Natural killer cell (primary cell): ENCODE data around the gene KLF17. TPM values are rescaled to one million over a fixed set of nuclear protein-coding genes. Genes with fewer than 3 reads are reported as not detected.

Experiments used
- ATAC-seq, 3 donors: fragments of 150-1000 bp in 2 of 3; fragments of 200-7000 bp in 1 of 3; cut with Tn5 transposase; 1 replicate in 1 of 3; 2 replicates in 2 of 3; pipeline ENCODE4 v1.10.0; 2021; ENCODE audit warnings: mild to moderate bottlenecking in 2 of 3, moderate library complexity in 2 of 3
- DNase-seq, 2 donors: peaks; one replicate each; pipeline versions ENCODE4 v3.0.0 to v3.0.0-alpha.2; 2013 to 2021; ENCODE audit warnings: mixed read lengths in 1 of 2
- H3K27ac ChIP-seq: one replicate; pipeline ENCODE4 v1.5.1; 2013; ENCODE audit warnings: mild to moderate bottlenecking, low read length
- H3K27me3 ChIP-seq: one replicate; pipeline ENCODE4 v1.6.1; 2013; ENCODE audit warnings: low read length; ENCODE audit not compliant: control insufficient read depth, insufficient read depth
- H3K36me3 ChIP-seq: one replicate; pipeline ENCODE4 v1.6.1; 2013; ENCODE audit warnings: low read length; ENCODE audit not compliant: control insufficient read depth, insufficient read depth
- H3K4me1 ChIP-seq: one replicate; pipeline ENCODE4 v1.6.1; 2013; ENCODE audit warnings: low read length; ENCODE audit not compliant: control insufficient read depth, insufficient read depth
- H3K4me3 ChIP-seq: one replicate; pipeline ENCODE4 v1.5.1; 2013; ENCODE audit warnings: low read length
- H3K9me3 ChIP-seq: one replicate; pipeline ENCODE4 v1.6.1; 2013; ENCODE audit warnings: low read length; ENCODE audit not compliant: control insufficient read depth, insufficient read depth
- H3K27ac Mint-ChIP-seq, 2 donors: one replicate each; pipeline ENCODE4 v1.8.0; 2022; ENCODE audit warnings: mild to moderate bottlenecking in 2 of 2, mixed read lengths in 2 of 2, moderate library complexity in 1 of 2
- H3K27me3 Mint-ChIP-seq, 2 donors: one replicate each; pipeline ENCODE4 v1.8.0; 2022; ENCODE audit warnings: low read depth in 2 of 2, mixed read lengths in 2 of 2
- H3K36me3 Mint-ChIP-seq: one replicate; pipeline ENCODE4 v1.8.0; 2022; ENCODE audit warnings: mixed read lengths
- H3K4me1 Mint-ChIP-seq, 2 donors: one replicate each; pipeline ENCODE4 v1.8.0; 2022; ENCODE audit warnings: mixed read lengths in 2 of 2
- H3K4me3 Mint-ChIP-seq: one replicate; pipeline ENCODE4 v1.8.0; 2022; ENCODE audit warnings: mild to moderate bottlenecking, moderate library complexity, mixed read lengths
- H3K9me3 Mint-ChIP-seq, 2 donors: one replicate each; pipeline ENCODE4 v1.8.0; 2022; ENCODE audit warnings: mixed read lengths in 2 of 2
- WGBS: methylation state at CpG from one replicate; pipeline ENCODE4 v1.1.7; 2013; ENCODE audit warnings: missing lambda C conversion rate; ENCODE audit not compliant: insufficient coverage; 5-methylcytosine and 5-hydroxymethylcytosine counted together
- intact Hi-C: fragments of 100-400 bp; cut with micrococcal nuclease; formaldehyde crosslinking; loops from one replicate; pipeline ENCODE4 v1.14.2; 2022
- total RNA-seq, 4 donors: library from RNA; stranded (reverse); fragments of 120-200 nt in 1 of 4; gene quantifications; one replicate each; pipeline versions ENCODE4 v1.2.3 to v1.2.4, GENCODE V29; 2013 to 2022
- TF ChIP-seq, protein P1 (sequence below): fragments of 200-600 bp; IDR thresholded peaks from one replicate; pipeline ENCODE4 v1.8.0; 2022; ENCODE audit warnings: antibody characterized with exemption

The KLF17 gene, protein sequence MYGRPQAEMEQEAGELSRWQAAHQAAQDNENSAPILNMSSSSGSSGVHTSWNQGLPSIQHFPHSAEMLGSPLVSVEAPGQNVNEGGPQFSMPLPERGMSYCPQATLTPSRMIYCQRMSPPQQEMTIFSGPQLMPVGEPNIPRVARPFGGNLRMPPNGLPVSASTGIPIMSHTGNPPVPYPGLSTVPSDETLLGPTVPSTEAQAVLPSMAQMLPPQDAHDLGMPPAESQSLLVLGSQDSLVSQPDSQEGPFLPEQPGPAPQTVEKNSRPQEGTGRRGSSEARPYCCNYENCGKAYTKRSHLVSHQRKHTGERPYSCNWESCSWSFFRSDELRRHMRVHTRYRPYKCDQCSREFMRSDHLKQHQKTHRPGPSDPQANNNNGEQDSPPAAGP
- not detected for total RNA-seq
- not detected for total RNA-seq (2013)

DNA sequence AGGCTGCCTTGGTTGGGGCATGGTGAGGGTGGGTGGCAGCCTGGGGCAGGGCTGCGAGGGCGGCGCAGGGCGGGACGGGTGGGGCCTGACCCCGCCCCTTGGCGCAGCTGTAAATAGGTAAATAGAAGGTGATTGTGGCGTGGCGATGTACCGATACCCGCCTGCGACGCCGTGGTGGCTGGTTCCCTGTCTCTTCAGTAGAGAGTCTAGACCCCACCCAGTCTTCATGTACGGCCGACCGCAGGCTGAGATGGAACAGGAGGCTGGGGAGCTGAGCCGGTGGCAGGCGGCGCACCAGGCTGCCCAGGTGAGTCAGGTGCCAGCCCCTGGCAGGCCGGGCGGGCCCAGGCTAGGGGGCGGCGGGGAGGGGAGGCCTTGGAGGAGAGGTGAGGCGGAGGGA lies at the start of gene KLF17:
Gene KLF17 (plus strand): TSS at position 140 of the 400 bp plus-strand sequence. CDS start 87 bp downstream, at position 227.
- Mint-ChIP-seq H3K9me3 (no peaks in the 10 kb centered on the region), H3K4me1 (no peaks in the 10 kb centered on the region)
- TF ChIP-seq, protein P1, sequence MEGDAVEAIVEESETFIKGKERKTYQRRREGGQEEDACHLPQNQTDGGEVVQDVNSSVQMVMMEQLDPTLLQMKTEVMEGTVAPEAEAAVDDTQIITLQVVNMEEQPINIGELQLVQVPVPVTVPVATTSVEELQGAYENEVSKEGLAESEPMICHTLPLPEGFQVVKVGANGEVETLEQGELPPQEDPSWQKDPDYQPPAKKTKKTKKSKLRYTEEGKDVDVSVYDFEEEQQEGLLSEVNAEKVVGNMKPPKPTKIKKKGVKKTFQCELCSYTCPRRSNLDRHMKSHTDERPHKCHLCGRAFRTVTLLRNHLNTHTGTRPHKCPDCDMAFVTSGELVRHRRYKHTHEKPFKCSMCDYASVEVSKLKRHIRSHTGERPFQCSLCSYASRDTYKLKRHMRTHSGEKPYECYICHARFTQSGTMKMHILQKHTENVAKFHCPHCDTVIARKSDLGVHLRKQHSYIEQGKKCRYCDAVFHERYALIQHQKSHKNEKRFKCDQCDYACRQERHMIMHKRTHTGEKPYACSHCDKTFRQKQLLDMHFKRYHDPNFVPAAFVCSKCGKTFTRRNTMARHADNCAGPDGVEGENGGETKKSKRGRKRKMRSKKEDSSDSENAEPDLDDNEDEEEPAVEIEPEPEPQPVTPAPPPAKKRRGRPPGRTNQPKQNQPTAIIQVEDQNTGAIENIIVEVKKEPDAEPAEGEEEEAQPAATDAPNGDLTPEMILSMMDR = no peak

DNA sequence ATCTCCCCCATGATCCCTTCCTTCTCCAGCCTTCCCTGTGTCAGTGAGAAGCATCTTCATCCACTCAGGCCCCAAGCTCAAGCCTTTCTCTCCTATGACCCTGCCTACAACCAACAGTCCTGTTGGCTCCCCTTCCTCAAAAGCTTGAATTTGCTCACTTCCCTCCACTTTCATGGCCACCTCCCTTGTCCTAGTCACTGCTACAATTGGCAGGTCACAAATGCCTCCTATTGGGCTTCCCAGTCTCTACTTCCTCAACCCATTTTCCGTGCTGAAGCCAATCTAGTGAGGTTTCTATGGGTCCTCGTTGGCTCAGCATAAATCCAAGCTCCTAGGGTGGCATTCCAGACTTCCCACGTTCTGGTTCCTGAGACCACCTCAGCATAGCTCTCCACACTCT lies 47.2 kb upstream of the KLF17 start:
- WGBS = 52% methylated on average over 3 of the region's 3 CpGs
- Histone ChIP-seq H3K9me3 (no peaks in the 10 kb centered on the region), H3K27me3 (no peaks in the 10 kb centered on the region), H3K4me3 (no peak overlapping the region), H3K36me3 (no peaks in the 10 kb centered on the region), H3K4me1 (peaks cover 18% of the 10 kb centered on the region), H3K27ac (no peak overlapping the region)
- peaks cover 0 to 4% of the 10 kb centered on the region in 2 donors for H3K4me1 Mint-ChIP-seq
- TF ChIP-seq, protein P1 = no peak
- ATAC-seq = no peak
- H3K4me3 Mint-ChIP-seq = no peak overlapping the region
- H3K27ac Mint-ChIP-seq = no peak overlapping the region
- no peak for DNase-seq
- peaks cover 9 to 31% of the 10 kb centered on the region in 2 donors for H3K27me3 Mint-ChIP-seq
- no peaks in the 10 kb centered on the region for H3K36me3 Mint-ChIP-seq
- intact Hi-C loops = no loop called here
- no peaks in the 10 kb centered on the region for H3K9me3 Mint-ChIP-seq

More for the DNA sequence above, at the start of gene KLF17:
- 97% methylated on average over 25 of the region's 25 CpGs for WGBS
- Histone ChIP-seq H3K27ac (no peak within 1 kb of the TSS), H3K27me3 (no peaks in the 10 kb centered on the region), H3K4me3 (no peak within 1 kb of the TSS), H3K36me3 (no peaks in the 10 kb centered on the region), H3K9me3 (no peaks in the 10 kb centered on the region), H3K4me1 (no peaks in the 10 kb centered on the region)
- no peak for DNase-seq
- Mint-ChIP-seq H3K4me3 (no peak within 1 kb of the TSS), H3K36me3 (no peaks in the 10 kb centered on the region), H3K27ac (no peak within 1 kb of the TSS), H3K27me3 (peaks cover 12 to 30% of the 10 kb centered on the region in 2 donors)
- intact Hi-C loops = no loop called here
- no peak for ATAC-seq

DNA sequence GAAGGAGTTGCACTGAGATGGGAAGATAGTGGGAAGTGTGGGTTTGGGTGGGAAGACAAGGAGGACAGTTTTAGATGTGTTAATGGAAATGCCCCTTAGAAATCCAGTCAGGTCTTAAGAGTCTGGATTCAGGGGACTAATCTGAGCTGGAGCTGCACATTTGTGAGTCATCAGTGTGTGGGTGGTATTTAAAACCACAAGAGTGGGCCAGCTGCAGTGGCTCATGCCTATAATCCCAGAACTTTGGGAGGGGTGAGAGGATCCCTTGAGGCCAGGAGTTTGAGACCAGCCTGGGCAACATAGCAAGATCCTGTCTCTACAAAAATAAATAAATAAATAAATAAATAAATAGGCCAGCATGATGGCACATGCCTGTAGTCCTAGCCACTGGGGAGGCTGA lies 46.4 kb upstream of the KLF17 start:
- Histone ChIP-seq H3K27ac (no peak overlapping the region), H3K9me3 (no peaks in the 10 kb centered on the region), H3K36me3 (no peaks in the 10 kb centered on the region), H3K4me1 (peaks cover 18% of the 10 kb centered on the region), H3K27me3 (no peaks in the 10 kb centered on the region), H3K4me3 (no peak overlapping the region)
- intact Hi-C loops = no loop called here
- TF ChIP-seq, protein P1 = no peak
- Mint-ChIP-seq H3K9me3 (no peaks in the 10 kb centered on the region), H3K27ac (no peak overlapping the region), H3K36me3 (no peaks in the 10 kb centered on the region), H3K4me3 (no peak overlapping the region), H3K27me3 (peaks cover 9 to 29% of the 10 kb centered on the region in 2 donors), H3K4me1 (peaks cover 0 to 3% of the 10 kb centered on the region in 2 donors)
- DNase-seq = no peak
- ATAC-seq = no peak

DNA sequence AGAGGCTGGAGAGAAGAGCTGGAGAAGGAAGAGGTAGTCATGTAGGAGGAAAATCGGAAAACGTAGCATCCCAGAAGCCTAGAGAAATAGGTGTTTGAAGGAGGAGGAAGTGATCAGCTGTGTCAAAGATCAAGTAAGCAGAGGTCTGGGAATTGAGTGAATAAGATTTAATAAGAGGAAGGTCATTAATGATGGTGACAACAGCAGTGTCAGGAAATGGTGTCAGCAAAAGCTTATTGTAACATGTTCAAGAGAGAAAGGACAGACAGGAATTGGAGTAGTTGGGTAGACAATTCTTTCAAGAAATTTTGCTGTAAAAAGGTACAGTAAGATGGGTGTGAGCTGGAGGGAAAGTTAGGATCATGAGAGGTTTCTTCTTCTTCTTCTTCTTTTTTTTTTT lies 45.8 kb upstream of the KLF17 start:
- Mint-ChIP-seq H3K27me3 (peaks cover 9 to 25% of the 10 kb centered on the region in 2 donors), H3K27ac (no peak overlapping the region), H3K9me3 (no peaks in the 10 kb centered on the region), H3K4me1 (no peaks in the 10 kb centered on the region), H3K36me3 (no peaks in the 10 kb centered on the region), H3K4me3 (no peak overlapping the region)
- DNase-seq = no peak
- Histone ChIP-seq H3K36me3 (no peaks in the 10 kb centered on the region), H3K27me3 (no peaks in the 10 kb centered on the region), H3K4me3 (no peak overlapping the region), H3K9me3 (no peaks in the 10 kb centered on the region), H3K27ac (no peak overlapping the region), H3K4me1 (peaks cover 14% of the 10 kb centered on the region)
- ATAC-seq = no peak
- TF ChIP-seq, protein P1 = no peak
- WGBS = 82% methylated on average over 2 of the region's 2 CpGs
- intact Hi-C loops = no loop called here
